GM18502 (cell line): ENCODE results near the gene C2orf78.

Experiments
- ATAC-seq: cut with Tn5 transposase; IDR thresholded peaks from one replicate; pipeline ENCODE4 v1.9.1; 2021; ENCODE audit warnings: mild to moderate bottlenecking; ENCODE audit not compliant: unreplicated experiment, poor library complexity

Gene C2orf78

GRCh38 chr2:73836141-73836943, 52.4 kb downstream of the C2orf78 start:
- ATAC-seq = no peak

- no peak for ATAC-seq
Measured at GRCh38 chr2:73837847-73838585, 54.0 kb downstream of the C2orf78 start.

DNA sequence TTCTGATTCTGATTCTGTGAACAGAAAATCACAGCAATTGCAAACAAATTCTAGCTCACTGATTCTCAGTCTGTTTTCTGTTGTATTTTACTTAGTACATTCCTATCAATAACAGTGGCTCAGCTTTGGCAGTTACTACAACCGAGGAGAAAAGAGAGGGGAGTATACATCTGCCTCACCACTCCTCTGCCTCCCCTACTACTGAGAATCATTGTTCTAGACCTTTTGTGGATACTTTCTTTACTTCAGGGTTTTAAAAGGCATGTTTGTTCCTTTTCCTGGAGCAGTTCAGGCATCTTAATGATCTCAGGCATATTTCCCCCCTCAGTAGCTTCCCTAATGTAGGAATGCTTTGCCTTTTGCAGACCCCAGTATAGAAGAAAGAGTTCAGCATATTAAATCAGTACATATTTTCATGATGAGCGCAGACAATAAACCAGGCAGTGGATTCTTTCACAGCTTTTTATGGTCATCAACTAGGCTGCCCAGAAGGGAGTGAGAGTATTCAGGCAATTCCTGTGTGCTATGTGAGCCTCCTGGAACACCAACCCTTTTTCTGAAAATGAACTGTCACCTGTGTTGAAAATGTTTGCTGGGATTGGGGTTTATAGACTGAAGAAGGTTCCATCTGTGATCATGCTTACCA, 55.0 kb downstream of the C2orf78 start:
- ATAC-seq = no peak

GRCh38 chr2:73839653-73840411, 55.8 kb downstream of the C2orf78 start:
- ATAC-seq = no peak

GRCh38 chr2:73841912-73842738, 58.1 kb downstream of the C2orf78 start:
- ATAC-seq = no peak

DNA sequence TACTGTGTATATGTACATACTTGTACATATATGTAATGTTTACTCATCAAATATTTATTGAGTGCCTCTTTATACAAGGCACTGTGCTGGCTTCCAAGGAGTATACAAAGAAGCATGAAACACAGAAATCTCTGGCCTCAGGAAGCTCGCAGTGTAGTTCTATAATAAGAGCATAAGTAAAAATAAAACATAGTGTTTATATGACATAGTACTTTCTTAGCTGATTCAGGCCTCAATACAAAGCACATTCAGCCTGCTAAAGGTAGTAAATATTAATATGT, 58.7 kb downstream of the C2orf78 start:
- no peak for ATAC-seq

- ATAC-seq = no peak
Measured at GRCh38 chr2:73844087-73844486, 60.1 kb downstream of the C2orf78 start.

DNA sequence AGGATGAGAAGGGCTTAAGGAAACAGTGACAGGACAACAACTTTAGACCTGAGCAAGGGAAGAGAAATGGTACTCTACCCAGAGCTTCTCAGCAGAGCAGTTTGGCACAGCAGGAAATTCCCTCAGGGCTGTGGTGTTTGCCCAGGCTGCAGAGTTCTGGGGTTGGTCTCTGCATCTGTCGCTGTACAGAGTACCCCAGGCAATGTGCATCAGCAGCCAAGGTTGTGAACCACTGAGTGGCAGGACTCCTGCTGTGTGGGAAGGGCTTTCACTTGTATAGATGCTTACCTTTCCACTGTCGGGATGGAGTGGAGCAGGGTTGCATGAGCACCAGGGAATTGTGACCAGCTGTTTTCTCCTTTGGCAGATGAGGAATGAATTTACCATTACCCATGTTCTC, 66.0 kb downstream of the C2orf78 start:
- ATAC-seq = no peak

- no peak for ATAC-seq
Measured at GRCh38 chr2:73851274-73851673, 67.3 kb downstream of the C2orf78 start.

DNA sequence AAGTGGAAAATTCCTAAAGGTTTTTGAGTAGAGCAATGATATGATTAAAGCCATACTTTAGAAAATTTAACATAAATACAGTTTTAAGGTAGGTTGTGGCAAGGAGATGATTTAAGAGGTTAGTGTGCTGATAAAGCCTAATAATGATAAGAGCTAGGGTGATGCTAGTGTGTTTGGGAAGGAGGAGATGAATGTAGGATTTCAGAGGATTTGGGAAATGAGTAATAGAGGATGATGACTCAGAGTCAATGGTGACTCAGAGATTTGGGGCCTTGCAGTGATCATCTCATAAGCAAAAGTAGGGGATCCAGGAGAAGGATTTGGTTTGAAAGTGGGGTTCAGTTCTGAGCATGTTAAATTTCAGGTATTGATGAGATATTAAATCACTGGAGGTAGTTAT, 68.0 kb downstream of the C2orf78 start:
- no peak for ATAC-seq

GRCh38 chr2:73855526-73855925, 71.5 kb downstream of the C2orf78 start:
- no peak for ATAC-seq

DNA sequence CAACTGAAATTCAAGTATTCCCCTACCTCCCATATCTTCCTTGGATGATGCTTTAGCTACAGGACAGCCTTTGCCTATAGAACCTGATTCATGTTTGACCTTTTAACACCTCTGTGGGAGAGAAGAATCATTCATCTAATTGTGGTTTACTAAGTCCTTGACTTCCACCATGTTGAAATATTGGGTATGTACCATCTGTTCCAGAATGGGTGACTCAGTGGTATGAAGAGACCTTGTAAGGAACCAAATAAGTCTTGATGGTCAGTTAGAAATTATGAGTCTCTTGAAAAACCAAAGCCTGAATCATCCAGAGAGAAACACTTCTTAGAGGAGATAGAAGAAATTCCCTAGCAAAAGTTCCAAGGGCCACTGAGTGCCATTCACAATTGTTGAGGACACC, 72.2 kb downstream of the C2orf78 start:
- ATAC-seq = no peak

DNA sequence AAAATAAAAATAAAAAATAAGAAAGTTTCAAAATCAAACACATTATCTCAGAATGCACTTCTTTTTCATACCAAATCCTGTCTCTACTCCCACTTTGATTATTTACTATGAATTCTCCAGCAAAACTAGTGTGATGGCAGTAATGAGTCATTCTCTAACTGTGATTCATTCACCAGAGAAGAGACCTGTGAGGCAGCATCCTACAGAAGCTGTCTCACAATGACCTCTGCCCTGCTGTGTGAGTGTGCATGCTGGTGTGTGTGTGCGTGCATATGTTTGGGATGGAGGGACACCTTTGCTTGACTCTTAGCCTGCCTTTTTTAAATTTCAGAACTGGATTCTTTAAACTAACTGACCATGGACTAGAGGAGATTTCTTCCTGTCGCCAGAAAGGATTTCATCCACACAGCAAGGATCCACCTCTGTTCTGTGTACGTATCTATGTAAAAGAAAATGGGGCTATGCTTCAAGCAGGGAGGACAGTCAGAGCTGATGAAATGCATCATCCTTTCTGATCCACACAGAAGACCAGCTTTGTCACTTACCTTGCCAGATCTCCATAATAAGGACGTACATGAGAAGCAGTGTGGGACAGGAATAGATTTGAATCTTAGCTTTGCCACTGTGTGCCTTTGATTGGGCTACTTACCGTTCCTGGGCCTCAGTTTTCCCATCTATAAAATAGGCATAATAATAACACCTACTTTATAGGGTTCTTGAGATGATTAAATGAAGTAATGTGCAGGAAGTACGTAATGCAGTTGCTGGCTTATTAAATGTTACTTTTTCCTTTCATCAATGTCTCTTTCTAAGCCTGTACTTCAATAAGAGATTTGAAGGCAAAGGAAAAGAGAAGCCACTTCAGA, 76.0 kb downstream of the C2orf78 start:
- ATAC-seq = no peak

DNA sequence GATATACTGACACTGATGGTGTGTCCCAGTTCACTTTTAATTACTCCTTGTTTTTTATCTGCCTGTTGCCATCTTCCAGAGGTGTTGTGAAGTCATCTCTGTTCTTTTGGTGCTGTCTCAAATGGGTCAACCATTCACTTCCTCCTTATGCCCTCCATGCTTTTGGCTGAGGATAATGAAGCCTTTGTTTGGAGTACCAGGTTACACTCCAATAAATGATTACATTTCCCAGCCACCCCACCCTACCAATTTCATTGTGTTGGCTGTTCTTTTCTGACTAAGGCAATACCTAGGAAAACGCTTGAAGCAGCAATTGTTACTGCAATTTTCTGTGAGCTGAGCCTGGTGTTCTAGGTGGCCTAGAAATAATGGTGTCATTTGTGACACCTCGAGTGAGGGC, 79.0 kb downstream of the C2orf78 start:
- no peak for ATAC-seq
